Measurements from ENCODE around the gene CYP3A7. TPM values are rescaled to one million over a fixed set of nuclear protein-coding genes. Genes with fewer than 3 reads are reported as not detected.

The CYP3A7 gene
- total and polyA plus RNA-seq, 2 of the 13 experiments (the other 11 are each of a cell fraction or from before 2014, with no cell fraction given): 5.8 to 6.4 TPM

GRCh38 chr7:99693427-99694200, 41.4 kb downstream of the CYP3A7 start (continued):
- TF ChIP-seq DMTF1 (CRISPR knock-in tag; IDR thresholded peaks at IDR 0.05) (0 out of 2 replicates have a peak, but pooled peaks have one; percentile 78), ZNF766 (CRISPR knock-in tag; IDR thresholded peaks at IDR 0.05; ENCODE audit: borderline replicate concordance) (peak; percentile 66; the same call in 1 of the 2 replicates), PCBP2 (optimal IDR thresholded peaks at IDR 0.05; ENCODE audit: low read depth, low read length, poor library complexity, severe bottlenecking) (no peak), MIXL1 (CRISPR knock-in tag; IDR thresholded peaks at IDR 0.05) (peak; percentile 85), ZBTB2 (CRISPR knock-in tag; IDR thresholded peaks at IDR 0.05; ENCODE audit: low read depth) (no peak), FOSL1 (CRISPR knock-in tag; IDR thresholded peaks at IDR 0.05; ENCODE audit: borderline replicate concordance) (no peak), RFXAP (CRISPR knock-in tag; IDR thresholded peaks at IDR 0.05; ENCODE audit: borderline replicate concordance) (peak; percentile 65; the same call in 1 of the 2 replicates), RAD21 (CRISPR knock-in tag; IDR thresholded peaks at IDR 0.05) (peak; percentile 50; the same call in 1 of the 2 replicates), ZNF484 (CRISPR knock-in tag; IDR thresholded peaks at IDR 0.05; ENCODE audit: borderline replicate concordance, low read depth) (no peak), ZBTB10 (CRISPR knock-in tag; IDR thresholded peaks at IDR 0.05; ENCODE audit: borderline replicate concordance) (0 out of 2 replicates have a peak, but pooled peaks have one; percentile 42), ARID2 (CRISPR knock-in tag; IDR thresholded peaks at IDR 0.05; ENCODE audit: borderline replicate concordance) (0 out of 2 replicates have a peak, but pooled peaks have one; percentile 9), ARID4A (CRISPR knock-in tag; IDR thresholded peaks at IDR 0.05; ENCODE audit: borderline replicate concordance) (peak; percentile 62; the same call in 1 of the 2 replicates), CEBPG (CRISPR knock-in tag; IDR thresholded peaks at IDR 0.05) (peak; percentile 55), ZNF101 (CRISPR knock-in tag; IDR thresholded peaks at IDR 0.05; ENCODE audit: borderline replicate concordance, low read depth) (no peak), ZNF704 (CRISPR knock-in tag; IDR thresholded peaks at IDR 0.05; ENCODE audit: borderline replicate concordance) (peak; percentile 70; the same call in 1 of the 2 replicates)
